ENCODE data around the gene VPS13D. TPM values are rescaled to one million over a fixed set of nuclear protein-coding genes. Genes with fewer than 3 reads are reported as not detected.
"Not testable (repeated sequence)": the region's sequence is repeated elsewhere in the genome, so short reads cannot be mapped to it uniquely, and the experiment has no call there.

Gene VPS13D
- total RNA-seq, 2 donors from 2014 or later = 54.3 to 56.0 TPM

- no peak for DNase-seq
- TF ChIP-seq CTCF (IDR thresholded peaks at IDR 0.05) = no peak
- intact Hi-C loops (cut with DNase I) = no loop called here
- H3K36me3 ChIP-seq = no peaks in the 10 kb centered on the region
- H3K4me3 ChIP-seq = no peak overlapping the region
- no peaks in the 10 kb centered on the region for H3K4me1 ChIP-seq
- H3K9me3 ChIP-seq = no peaks in the 10 kb centered on the region
- no peak overlapping the region for H3K9ac ChIP-seq (ENCODE audit: low read depth in 2 of 2, low read length in 2 of 2)
- H3K27ac ChIP-seq = no peak overlapping the region
- H3K27me3 ChIP-seq = no peaks in the 10 kb centered on the region
These were observed 306.3 kb downstream of the VPS13D start for GRCh38 chr1:12536023-12536639.

- Histone ChIP-seq H3K27me3 (no peaks in the 10 kb centered on the region), H3K4me3 (no peak overlapping the region), H3K9me3 (no peaks in the 10 kb centered on the region), H3K36me3 (no peaks in the 10 kb centered on the region), H3K27ac (no peak overlapping the region), H3K9ac (ENCODE audit: low read depth in 2 of 2, low read length in 2 of 2) (no peak overlapping the region), H3K4me1 (no peaks in the 10 kb centered on the region)
- no peak for DNase-seq
- no peak for TF ChIP-seq CTCF (IDR thresholded peaks at IDR 0.05)
- intact Hi-C loops (cut with DNase I) = no loop called here
These were observed 307.5 kb downstream of the VPS13D start for GRCh38 chr1:12537294-12537693.

- no peak for DNase-seq
- H3K27me3 ChIP-seq = no peaks in the 10 kb centered on the region
- no peak overlapping the region for H3K27ac ChIP-seq
- no peak for TF ChIP-seq CTCF (IDR thresholded peaks at IDR 0.05)
- intact Hi-C loops (cut with DNase I) = no loop called here
- H3K9me3 ChIP-seq = no peaks in the 10 kb centered on the region
- no peaks in the 10 kb centered on the region for H3K36me3 ChIP-seq
- H3K9ac ChIP-seq (ENCODE audit: low read depth in 2 of 2, low read length in 2 of 2) = no peak overlapping the region
- no peak overlapping the region for H3K4me3 ChIP-seq
- no peaks in the 10 kb centered on the region for H3K4me1 ChIP-seq
These were observed 308.2 kb downstream of the VPS13D start for GRCh38 chr1:12537906-12538461.

- intact Hi-C loops (cut with DNase I) = not testable (repeated sequence)
These were observed 308.7 kb downstream of the VPS13D start for GRCh38 chr1:12538536-12538935.

GRCh38 chr1:12539320-12539704 lies 309.5 kb downstream of the VPS13D start:
- H3K27ac ChIP-seq = peak overlapping the region; percentile 4

More at GRCh38 chr1:12538536-12538935, 308.7 kb downstream of the VPS13D start:
- H3K4me1 ChIP-seq; H3K9ac ChIP-seq (ENCODE audit: low read depth in 2 of 2, low read length in 2 of 2); H3K27me3 ChIP-seq; H3K9me3 ChIP-seq; DNase-seq; H3K4me3 ChIP-seq; H3K36me3 ChIP-seq; H3K27ac ChIP-seq: not testable (repeated sequence)

More at GRCh38 chr1:12539320-12539704, 309.5 kb downstream of the VPS13D start:
- Histone ChIP-seq H3K36me3 (no peaks in the 10 kb centered on the region), H3K27me3 (no peaks in the 10 kb centered on the region), H3K4me3 (no peak overlapping the region), H3K9ac (ENCODE audit: low read depth in 2 of 2, low read length in 2 of 2) (no peak overlapping the region), H3K4me1 (no peaks in the 10 kb centered on the region), H3K9me3 (no peaks in the 10 kb centered on the region)
- intact Hi-C loops (cut with DNase I) = no loop called here
- TF ChIP-seq CTCF (IDR thresholded peaks at IDR 0.05) = no peak
- DNase-seq = no peak

Measured in colonic mucosa (tissue), 4 donors.